Endothelial cell of umbilical vein (primary cell): ENCODE measurements around the gene ULK1. TPM values are rescaled to one million over a fixed set of nuclear protein-coding genes. Genes with fewer than 3 reads are reported as not detected.

Experiments used
- BruUV-seq: library from RNA; stranded (reverse); fragments of 400-500 nt; replicated peaks from 2 replicates; lab custom pipeline; 2021; lab: Mats Ljungman, UMichigan
- CTCF ChIA-PET: fragments of 300-600, 350-600 bp; sonication (Branson Sonifier 250); formaldehyde crosslinking; loops from one replicate; lab custom pipeline; 2021; ENCODE audit warnings: antibody characterized with exemption, inconsistent platforms; lab: Charles Lee
- POLR2A ChIA-PET: fragments of 300-600, 350-600 bp; sonication (Branson Sonifier 250); formaldehyde crosslinking; loops from one replicate; lab custom pipeline; 2021; ENCODE audit warnings: antibody characterized with exemption, inconsistent platforms; lab: Charles Lee
- DNase-seq: peaks from one replicate; pipeline ENCODE4 v3.0.0-alpha.2; 2011; ENCODE audit warnings: low read depth, low spot score
- FAIRE-seq: peaks from 2 replicates; lab custom pipeline; 2011; peaks lifted over from hg19 to GRCh38; lab: Jason Lieb, UNC
- H2AFZ ChIP-seq: 2 replicates; pipeline ENCODE4 v1.6.0; 2012; ENCODE audit warnings: low read depth, low read length, control low read depth, inconsistent platforms
- H3K27ac ChIP-seq: 2 replicates; pipeline ENCODE4 v1.5.1; 2011; ENCODE audit warnings: low read depth, mild to moderate bottlenecking, control low read depth, low read length, moderate library complexity; ENCODE audit not compliant: insufficient read depth
- H3K27me3 ChIP-seq, 2 experiments: 2 replicates each; pipeline versions ENCODE4 v1.6.0 to v1.6.1; 2011; ENCODE audit warnings: low read length in 2 of 2, mixed read lengths in 1 of 2; ENCODE audit not compliant: control insufficient read depth in 2 of 2, insufficient read depth in 2 of 2
- H3K36me3 ChIP-seq, 2 experiments: 2 replicates in 1 of 2; 3 replicates in 1 of 2; pipeline ENCODE4 v1.5.1; 2011; ENCODE audit warnings: low read length in 2 of 2, mild to moderate bottlenecking in 1 of 2, moderate library complexity in 1 of 2; ENCODE audit not compliant: control insufficient read depth in 2 of 2, insufficient read depth in 2 of 2; ENCODE audit errors: extremely low read depth in 1 of 2
- H3K4me1 ChIP-seq: 3 replicates; pipeline ENCODE4 v1.5.1; 2011; ENCODE audit warnings: mild to moderate bottlenecking, low read length; ENCODE audit not compliant: control insufficient read depth, insufficient read depth; ENCODE audit errors: extremely low read depth
- H3K4me2 ChIP-seq: 2 replicates; pipeline ENCODE4 v1.6.1; 2011; ENCODE audit warnings: low read length, control low read depth, mixed read lengths; ENCODE audit not compliant: insufficient read depth
- H3K4me3 ChIP-seq, 3 experiments: fragments of 200-600 bp in 1 of 3; sonication (generic), shearing (Covaris generic) in 1 of 3; replicated peaks in 1 of 3; 2 replicates each; pipeline ENCODE4 v1.5.1; 2011 to 2016; ENCODE audit warnings: control low read depth in 3 of 3, low read length in 3 of 3, mild to moderate bottlenecking in 2 of 3, inconsistent platforms in 1 of 3, low read depth in 1 of 3, moderate library complexity in 1 of 3; ENCODE audit not compliant: insufficient read depth in 1 of 3
- H3K79me2 ChIP-seq: 2 replicates; pipeline ENCODE4 v1.6.0; 2012; ENCODE audit warnings: low read length, inconsistent platforms; ENCODE audit not compliant: control insufficient read depth, insufficient read depth
- H3K9ac ChIP-seq: replicated peaks from 2 replicates; pipeline ENCODE3; 2011; ENCODE audit warnings: low read length, control low read depth; ENCODE audit not compliant: insufficient read depth; ENCODE audit errors: extremely low read depth
- H3K9me1 ChIP-seq: replicated peaks from 3 replicates; pipeline ENCODE4 v1.6.0; 2011; ENCODE audit warnings: mild to moderate bottlenecking, low read length; ENCODE audit not compliant: control insufficient read depth, insufficient read depth; ENCODE audit errors: extremely low read depth
- H3K9me3 ChIP-seq: replicated peaks from 2 replicates; pipeline ENCODE4 v1.5.1; 2012; ENCODE audit warnings: low read length, inconsistent platforms; ENCODE audit not compliant: control insufficient read depth, insufficient read depth
- H4K20me1 ChIP-seq: replicated peaks from 2 replicates; pipeline ENCODE3; 2011; ENCODE audit warnings: mild to moderate bottlenecking, low read length; ENCODE audit not compliant: control insufficient read depth, insufficient read depth; ENCODE audit errors: extremely low read depth
- CTCF ChIP-seq, 2 donors: IDR thresholded peaks; 1 replicate in 1 of 2; 2 replicates in 1 of 2; pipeline ENCODE4 v1.5.1; 2011; ENCODE audit warnings: low read length in 2 of 2, mild to moderate bottlenecking in 2 of 2, moderate library complexity in 2 of 2, control low read depth in 1 of 2, inconsistent platforms in 1 of 2, low read depth in 1 of 2; ENCODE audit not compliant: insufficient read depth in 1 of 2; ENCODE audit errors: extremely low read depth in 1 of 2
- EZH2 ChIP-seq: IDR thresholded peaks from 2 replicates; pipeline ENCODE4 v1.6.1; 2012; ENCODE audit warnings: borderline replicate concordance, low read depth, mild to moderate bottlenecking, moderate library complexity, low read length, inconsistent platforms; ENCODE audit not compliant: severe bottlenecking
- FOS ChIP-seq: IDR thresholded peaks from 2 replicates; pipeline ENCODE4 v1.6.1; 2011; ENCODE audit warnings: mild to moderate bottlenecking, low read length, moderate library complexity, borderline replicate concordance; ENCODE audit not compliant: insufficient read depth
- GATA2 ChIP-seq: IDR thresholded peaks from 2 replicates; pipeline ENCODE4 v1.7.0; 2011; ENCODE audit warnings: low read depth, mild to moderate bottlenecking, moderate library complexity, mixed read lengths, low read length; ENCODE audit not compliant: insufficient read length, insufficient read depth
- JUN ChIP-seq: IDR thresholded peaks from 2 replicates; pipeline ENCODE4 v1.6.1; 2011; ENCODE audit warnings: borderline replicate concordance, low read depth; ENCODE audit not compliant: insufficient read length, insufficient read depth
- MYC ChIP-seq: IDR thresholded peaks from one replicate; pipeline ENCODE4 v1.6.1; 2011; ENCODE audit warnings: mild to moderate bottlenecking, low read depth, low read length
- POLR2A ChIP-seq: IDR thresholded peaks from 2 replicates; pipeline ENCODE4 v1.6.1; 2012; ENCODE audit warnings: low read depth, mild to moderate bottlenecking, control low read depth, low read length
- POLR2AphosphoS5 ChIP-seq: IDR thresholded peaks from 2 replicates; pipeline ENCODE4 v1.6.1; 2012; ENCODE audit warnings: low read depth, mild to moderate bottlenecking, control low read depth, low read length, moderate library complexity; ENCODE audit not compliant: insufficient read depth
- dilution Hi-C: fragments of 300-500 bp; cut with MboI; formaldehyde crosslinking; loops from one replicate; pipeline ENCODE4 v1.15.0; 2019; ENCODE audit warnings: low sequenced_read_pairs; ENCODE audit not compliant: extremely low pct_ligation_motif_present
- intact Hi-C: fragments of 100-400 bp; cut with micrococcal nuclease; formaldehyde crosslinking; loops from one replicate; pipeline ENCODE4 v1.10.0; 2022
- polyA plus RNA-seq, 4 experiments: library from polyadenylated mRNA; depleted of rRNA in 3 of 4; stranded (reverse) in 3 of 4; unstranded in 1 of 4; fragments of >200 nt; gene quantifications; 2 replicates each; pipeline versions ENCODE4 v1.2.1 to v1.2.3, GENCODE V29; 2011 to 2012; ENCODE audit warnings: missing spikeins in 1 of 4
- total RNA-seq: library from RNA; stranded (reverse); gene quantifications from 2 replicates; pipeline ENCODE4 v1.2.3, GENCODE V29; 2021
- TF ChIP-seq, protein P1 (sequence below): IDR thresholded peaks from 2 replicates; pipeline ENCODE4 v1.6.1; 2011; ENCODE audit not compliant: insufficient read depth, insufficient read length

ULK1 gene
- total and polyA plus RNA-seq, 2 donors (not counting 3 experiments of a cell fraction or from before 2014, with no cell fraction given), result 14.4 to 38.2 TPM

- DNase-seq (no peak), FAIRE-seq (no peak)
- H4K20me1 ChIP-seq, result no peaks in the 10 kb centered on the region
- no peaks in the 10 kb centered on the region for H3K4me1 ChIP-seq
- H3K27ac ChIP-seq, result no peak overlapping the region
- H3K36me3 ChIP-seq, result peaks cover 0 to 29% of the 10 kb centered on the region in 2 experiments
- no peaks in the 10 kb centered on the region for H3K9me3 ChIP-seq
- H3K4me2 ChIP-seq, result no peak overlapping the region
- H2AFZ ChIP-seq, result no peak overlapping the region
- ChIA-PET CTCF (no interaction called here), POLR2A (interaction anchor here (0.6 kb wide), 1 partner anchor 12 kb away, joined by 8 read pairs; no protein-coding TSS in a partner anchor)
- no peaks in the 10 kb centered on the region for H3K9me1 ChIP-seq
- H3K79me2 ChIP-seq, result no peaks in the 10 kb centered on the region
- no peaks in the 10 kb centered on the region for H3K27me3 ChIP-seq
- no peak overlapping the region for H3K4me3 ChIP-seq
- intact Hi-C loops (no loop called here), dilution Hi-C loops (no loop called here)
- no peak overlapping the region for H3K9ac ChIP-seq
- TF ChIP-seq GATA2, result no peak
- TF ChIP-seq FOS, result no peak
- no peak for TF ChIP-seq MYC
- no peak for TF ChIP-seq JUN
- no peak for TF ChIP-seq POLR2A
- TF ChIP-seq EZH2, result no peak
- TF ChIP-seq, protein P1, sequence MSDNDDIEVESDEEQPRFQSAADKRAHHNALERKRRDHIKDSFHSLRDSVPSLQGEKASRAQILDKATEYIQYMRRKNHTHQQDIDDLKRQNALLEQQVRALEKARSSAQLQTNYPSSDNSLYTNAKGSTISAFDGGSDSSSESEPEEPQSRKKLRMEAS, result no peak
- TF ChIP-seq POLR2AphosphoS5, result no peak
- TF ChIP-seq CTCF (IDR thresholded peaks at IDR 0.05; ENCODE audit: extremely low read depth in 1 of 2, insufficient read depth in 1 of 2, low read depth in 1 of 2, low read length in 2 of 2), result no peak
- no TSS peak for BruUV-seq
These were observed 48.2 kb downstream of the ULK1 start for GRCh38 chr12:131942671-131943070.
